ENCODE results near the gene CCNI.

GRCh38 chr4:77097611-77098010, 21.8 kb upstream of the CCNI start:
- TF ChIP-seq CTCF (IDR thresholded peaks at IDR 0.05): no peak
- no peak for TF ChIP-seq POLR2A (IDR thresholded peaks at IDR 0.05)
